ENCODE results near the gene HSDL1. TPM values are rescaled to one million over a fixed set of nuclear protein-coding genes. Genes with fewer than 3 reads are reported as not detected.

The HSDL1 gene
- total and polyA plus RNA-seq, 10 of the 15 experiments (the other 5 are each of a cell fraction or from before 2014, with no cell fraction given), result 2.0 to 13.4 (median 5.6) TPM

- no peak for TF ChIP-seq ZBTB4 (CRISPR knock-in tag; IDR thresholded peaks at IDR 0.05)
- no peak for TF ChIP-seq SUZ12 (IDR thresholded peaks at IDR 0.05; ENCODE audit: unreplicated experiment)
- TF ChIP-seq BRCA1 (IDR thresholded peaks at IDR 0.05; ENCODE audit: low read depth, low read length), result no peak
- TF ChIP-seq CBX5 (IDR thresholded peaks at IDR 0.05; ENCODE audit: low read depth), result no peak
- TF ChIP-seq MTA3 (IDR thresholded peaks at IDR 0.05; ENCODE audit: borderline replicate concordance, low read length), result no peak
Observed at GRCh38 chr16:84155771-84156170, 10.8 kb upstream of the HSDL1 start (continued).

- H4K20me1 ChIP-seq (ENCODE audit: control insufficient read depth, insufficient read depth), result no peaks in the 10 kb centered on the region
- in situ Hi-C loops (cut with MboI) (no loop called here), intact Hi-C loops (cut with micrococcal nuclease; ENCODE audit: unreplicated experiment) (no loop called here)
- no peaks in the 10 kb centered on the region for H3K36me3 ChIP-seq (ENCODE audit: control insufficient read depth in 2 of 2, insufficient read depth in 2 of 2, low read length in 1 of 2)
- no peak overlapping the region for H2AFZ ChIP-seq (ENCODE audit: control insufficient read depth, low read depth, low read length)
- no peak overlapping the region for H3K4me2 ChIP-seq (ENCODE audit: control insufficient read depth, insufficient read depth)
- no peaks in the 10 kb centered on the region for H3K4me1 ChIP-seq (ENCODE audit: control insufficient read depth, insufficient read depth, low read length)
- peaks cover 0 to 2% of the 10 kb centered on the region in 2 experiments; a peak in 1 of 4 replicates for H3K27me3 ChIP-seq (replicated peaks in 1 of 2; ENCODE audit: control insufficient read depth in 2 of 2, insufficient read depth in 2 of 2, low read length in 1 of 2)
- H3K9me3 ChIP-seq (replicated peaks; ENCODE audit: control insufficient read depth, insufficient read depth, low read length), result no peaks in the 10 kb centered on the region
- H3K79me2 ChIP-seq (ENCODE audit: control insufficient read depth, insufficient read depth, low read length), result no peaks in the 10 kb centered on the region
- BruUV-seq (replicated peaks), result no TSS peak
- no peak overlapping the region for H3K4me3 ChIP-seq
- WGBS (ENCODE audit: insufficient coverage, insufficient replicate concordance, low lambda C conversion rate, missing lambda C conversion rate), result 34% methylated on average over 4 of the region's 4 CpGs
- DNase-seq (ENCODE audit: low read depth, low spot score) (no peak), FAIRE-seq (no peak), ATAC-seq (no peak)
- no peak overlapping the region for H3K9ac ChIP-seq (ENCODE audit: control insufficient read depth, insufficient read depth, low read length)
- H3K27ac ChIP-seq (ENCODE audit: control insufficient read depth, insufficient read depth), result no peak overlapping the region
- RAD21 ChIA-PET (ENCODE audit: unreplicated experiment), result no interaction called here
- POLR2A ChIA-PET, result no interaction called here
- CTCF ChIA-PET, result interaction anchor here (1.9 kb wide), 1 partner anchor 32 kb away, joined by 4 read pairs; the partner anchor contains the start of gene TAF1C
- SMC1A ChIA-PET (ENCODE audit: uncharacterized antibody, unreplicated experiment), result interaction anchor here (0.7 kb wide), 1 partner anchor 24 kb away, joined by 3 read pairs; no protein-coding TSS in a partner anchor
- no peak for TF ChIP-seq USF2 (IDR thresholded peaks at IDR 0.05; ENCODE audit: borderline replicate concordance, low read depth, low read length)
- TF ChIP-seq ESRRA (IDR thresholded peaks at IDR 0.05; ENCODE audit: low read length), result no peak
- no peak for TF ChIP-seq DPF2 (IDR thresholded peaks at IDR 0.05)
- TF ChIP-seq RBBP5 (conservative IDR thresholded peaks at IDR 0.05), result no peak
- no peak for TF ChIP-seq ZSCAN29 (IDR thresholded peaks at IDR 0.05)
- no peak for TF ChIP-seq ZNF384 (IDR thresholded peaks at IDR 0.05; ENCODE audit: borderline replicate concordance, low read depth, low read length)
- TF ChIP-seq REST (IDR thresholded peaks at IDR 0.05; ENCODE audit: low read depth, low read length), result no peak
- no peak for TF ChIP-seq IRF5 (IDR thresholded peaks at IDR 0.05; ENCODE audit: borderline replicate concordance)
- no peak for TF ChIP-seq POLR2AphosphoS2 (IDR thresholded peaks at IDR 0.05; ENCODE audit: low read depth, low read length)
- TF ChIP-seq JUNB (IDR thresholded peaks at IDR 0.05), result no peak
Observed at GRCh38 chr16:84155226-84155625, 10.2 kb upstream of the HSDL1 start.
